Retina (tissue), 1 donor: ENCODE data around the gene C12orf42.

Experiments
- DNase-seq: peaks from one replicate; pipeline ENCODE4 v3.0.0-alpha.2; 2016

The C12orf42 gene

DNA sequence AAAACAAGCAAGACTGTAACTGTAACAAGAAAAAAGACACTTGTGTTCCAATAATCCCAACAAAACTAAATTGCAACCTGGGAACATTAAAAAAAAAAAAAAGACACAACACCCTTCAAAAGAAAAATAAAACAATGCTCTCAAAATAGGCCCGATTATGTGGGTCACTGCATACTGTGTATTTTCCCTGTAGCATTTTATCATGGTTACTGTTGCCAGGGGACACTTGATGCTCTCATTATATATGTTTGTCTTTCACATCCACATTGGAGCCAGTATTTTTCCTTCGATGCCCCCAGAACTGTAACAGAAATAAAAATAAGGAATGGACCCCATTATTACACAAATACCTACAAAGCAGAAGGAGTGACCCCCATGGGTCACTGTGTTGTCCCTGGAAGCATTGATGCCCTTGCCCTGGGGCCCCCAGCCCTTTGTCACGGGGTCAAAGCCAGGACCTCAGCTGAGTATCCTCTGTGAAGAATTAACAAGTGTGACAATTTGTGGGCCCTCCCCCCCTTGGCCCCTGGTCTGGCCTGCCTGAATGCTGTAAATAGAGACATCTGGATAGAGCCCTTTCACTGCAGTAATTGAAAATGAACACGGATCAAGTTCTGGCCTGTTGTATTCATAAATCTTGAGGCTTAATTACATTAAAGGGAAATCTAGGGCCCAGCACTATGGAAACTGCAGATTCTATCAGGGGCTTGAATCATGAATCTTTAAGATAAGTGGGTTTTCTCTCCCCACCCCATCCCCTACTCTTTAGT, 72.8 kb downstream of the C12orf42 start:
- DNase-seq, result peak; percentile 79

GRCh38 chr12:103422328-103422727, 73.4 kb downstream of the C12orf42 start:
- peak; percentile 41 for DNase-seq

DNA sequence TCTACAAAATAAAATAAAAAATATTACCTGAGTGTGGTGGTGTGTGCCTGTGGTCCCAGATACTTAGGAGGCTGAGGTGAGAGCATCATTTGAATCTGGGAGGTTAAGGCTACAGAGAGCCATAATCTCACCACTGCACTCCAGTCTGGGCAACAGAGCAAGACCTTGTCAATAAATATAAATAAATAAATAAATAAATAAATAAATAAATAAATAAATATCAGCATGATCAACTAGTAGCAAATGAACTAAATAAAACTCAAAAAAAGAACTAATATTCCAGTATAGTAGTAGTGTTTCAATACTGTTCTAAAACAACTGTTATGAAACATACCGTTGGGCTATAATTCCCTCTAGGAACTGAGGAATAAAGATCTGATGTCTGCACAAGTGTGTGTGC, 74.4 kb downstream of the C12orf42 start:
- DNase-seq, result no peak

GRCh38 chr12:103415681-103416080, 80.1 kb downstream of the C12orf42 start:
- DNase-seq, result no peak

- DNase-seq, result no peak
These were observed 94.3 kb downstream of the C12orf42 start for GRCh38 chr12:103401421-103401820.

- no peak for DNase-seq
These were observed 95.8 kb downstream of the C12orf42 start for GRCh38 chr12:103399986-103400385.

DNA sequence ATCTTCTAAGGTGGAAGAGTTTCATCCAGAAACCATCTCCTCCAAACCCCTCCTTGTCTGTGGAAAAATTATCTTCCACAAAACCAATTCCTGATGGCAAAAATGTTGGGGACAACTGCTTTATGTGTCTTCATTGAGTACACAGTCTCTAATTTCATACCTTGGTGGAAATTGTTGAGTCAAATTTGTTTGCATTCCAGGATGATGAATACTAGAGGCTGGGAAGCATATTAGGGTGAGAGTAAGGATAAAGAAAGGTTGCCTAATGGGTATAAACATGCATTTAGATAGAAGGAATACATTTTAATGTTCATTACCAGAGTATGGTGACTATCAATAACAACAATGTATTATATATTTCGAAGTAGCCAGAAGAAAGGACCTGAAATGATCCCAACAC, 98.2 kb downstream of the C12orf42 start:
- DNase-seq, result no peak

DNA sequence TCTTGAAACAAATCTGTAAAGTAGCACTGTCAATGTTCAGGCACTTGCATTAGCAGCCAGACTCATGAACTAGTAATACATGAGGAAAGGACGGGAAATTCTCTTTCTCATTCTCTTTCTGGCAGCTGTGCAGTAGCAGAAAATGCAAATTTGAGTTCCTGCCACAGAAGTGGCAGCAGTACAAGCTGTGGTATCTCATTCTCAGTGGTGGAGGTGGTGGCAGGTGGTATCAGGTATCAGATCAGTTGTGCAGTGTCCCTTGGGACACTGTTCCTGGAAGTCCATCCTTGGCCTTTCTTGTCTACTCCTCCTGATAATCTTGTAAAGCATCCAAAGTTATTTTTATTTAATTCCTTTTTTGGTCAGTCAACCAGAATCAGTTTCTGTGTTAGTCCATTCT, 103.0 kb downstream of the C12orf42 start:
- DNase-seq, result no peak

DNA sequence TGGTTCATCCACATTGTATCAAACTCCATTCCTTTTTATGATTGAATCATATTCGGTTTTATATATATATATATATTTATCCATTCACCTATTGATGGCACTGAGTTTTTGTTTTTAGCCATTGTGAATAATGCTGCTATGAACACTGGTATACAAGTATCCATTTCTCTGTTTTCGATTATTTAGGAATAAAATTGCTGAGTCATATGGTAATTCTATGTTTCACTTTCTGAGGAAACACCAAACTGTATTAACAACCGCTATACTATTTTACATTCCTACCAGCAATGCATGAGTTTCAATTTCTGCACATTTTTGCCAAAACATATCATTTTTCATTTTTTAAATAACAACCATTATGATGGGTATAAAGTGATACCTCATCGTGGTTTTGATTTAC, 104.7 kb downstream of the C12orf42 start:
- DNase-seq, result no peak

DNA sequence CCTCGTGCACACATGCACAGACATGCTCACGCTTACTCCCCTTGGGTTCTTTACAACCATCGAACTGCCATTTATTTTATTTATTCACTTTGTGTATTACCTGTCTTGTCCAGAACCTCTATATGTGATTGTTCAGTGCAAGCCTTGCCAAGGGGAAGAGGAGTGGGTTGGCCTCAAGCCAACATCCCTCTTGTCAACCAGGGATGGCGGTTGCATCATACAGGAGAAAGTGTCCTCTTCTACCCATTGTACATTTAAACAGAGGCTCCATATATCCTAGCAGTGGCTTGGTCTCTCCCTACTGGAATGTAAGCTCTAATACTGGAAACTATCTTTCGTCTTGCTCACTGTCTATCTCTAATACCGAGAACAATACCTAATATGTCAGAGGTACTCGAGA, 108.4 kb downstream of the C12orf42 start:
- no peak for DNase-seq

GRCh38 chr12:103386451-103386850, 109.3 kb downstream of the C12orf42 start:
- no peak for DNase-seq

- no peak for DNase-seq
These were observed 112.9 kb downstream of the C12orf42 start for GRCh38 chr12:103382736-103383346.

- no peak for DNase-seq
These were observed 113.6 kb downstream of the C12orf42 start for GRCh38 chr12:103382119-103382518.

GRCh38 chr12:103379670-103380069, 116.1 kb downstream of the C12orf42 start:
- peak; percentile 16 for DNase-seq

DNA sequence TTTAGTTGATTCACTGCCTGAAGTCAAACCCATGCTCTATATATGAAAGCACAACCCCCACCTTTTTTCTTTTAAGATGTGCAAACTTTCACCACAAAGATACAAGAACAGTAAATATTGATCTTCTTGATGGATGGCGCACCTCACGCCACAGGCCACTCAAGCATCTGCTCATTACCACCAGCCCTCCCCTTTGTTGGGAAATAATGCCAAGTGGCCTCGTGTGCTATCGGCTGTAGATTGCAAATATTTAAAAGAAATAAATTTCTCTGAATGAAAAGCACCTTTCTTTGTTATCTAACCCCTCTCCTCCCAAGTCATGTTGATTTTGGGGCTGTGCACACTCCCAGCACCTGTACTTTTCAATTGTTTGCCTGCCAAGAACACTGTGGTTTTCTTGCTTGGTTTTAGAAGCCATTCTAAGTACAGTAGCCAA, 122.7 kb downstream of the C12orf42 start:
- no peak for DNase-seq

- no peak for DNase-seq
These were observed 125.8 kb downstream of the C12orf42 start for GRCh38 chr12:103369929-103370328.

GRCh38 chr12:103368167-103368566, 127.6 kb downstream of the C12orf42 start:
- no peak for DNase-seq

DNA sequence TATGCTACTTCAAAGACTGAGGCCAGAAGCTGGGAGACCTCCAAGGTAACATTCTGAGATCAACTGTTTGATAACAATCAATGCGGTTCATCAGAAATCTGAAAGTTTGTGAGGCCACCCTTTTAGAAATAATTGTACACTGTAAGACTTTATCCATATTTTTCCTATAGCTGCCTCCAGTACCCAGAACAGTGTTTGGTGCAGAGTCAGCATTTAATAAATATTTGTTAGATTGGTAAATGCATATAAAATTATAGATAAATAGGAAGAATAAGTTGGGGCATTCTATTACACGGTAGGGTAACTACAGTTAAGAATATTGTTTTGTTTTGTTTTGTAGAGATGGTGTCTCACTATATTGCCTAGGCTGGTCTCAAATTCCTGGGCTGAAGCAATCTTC, 141.4 kb downstream of the C12orf42 start:
- DNase-seq, result no peak

DNA sequence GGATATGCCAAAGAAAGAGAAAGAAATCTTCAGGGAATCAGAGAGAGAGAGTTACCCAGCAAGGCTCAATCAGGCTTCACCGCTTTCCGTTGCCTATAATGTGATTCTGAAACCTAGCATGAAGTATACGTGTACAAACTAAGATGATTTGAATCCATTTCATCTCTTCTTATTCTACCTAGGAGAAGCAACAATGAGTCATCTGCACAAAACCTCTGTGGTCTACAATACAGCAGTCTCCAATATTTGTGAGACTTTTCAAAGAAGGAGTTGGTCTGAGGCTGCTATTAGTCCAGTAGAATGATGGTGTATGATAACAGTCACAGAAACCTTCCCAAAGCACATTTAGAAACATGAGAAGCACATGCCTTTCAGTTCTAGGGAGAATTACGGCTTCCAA, 141.9 kb downstream of the C12orf42 start:
- no peak for DNase-seq

GRCh38 chr12:103350116-103350515, 145.7 kb downstream of the C12orf42 start:
- no peak for DNase-seq

- DNase-seq, result no peak
These were observed 146.8 kb downstream of the C12orf42 start for GRCh38 chr12:103348935-103349334.

DNA sequence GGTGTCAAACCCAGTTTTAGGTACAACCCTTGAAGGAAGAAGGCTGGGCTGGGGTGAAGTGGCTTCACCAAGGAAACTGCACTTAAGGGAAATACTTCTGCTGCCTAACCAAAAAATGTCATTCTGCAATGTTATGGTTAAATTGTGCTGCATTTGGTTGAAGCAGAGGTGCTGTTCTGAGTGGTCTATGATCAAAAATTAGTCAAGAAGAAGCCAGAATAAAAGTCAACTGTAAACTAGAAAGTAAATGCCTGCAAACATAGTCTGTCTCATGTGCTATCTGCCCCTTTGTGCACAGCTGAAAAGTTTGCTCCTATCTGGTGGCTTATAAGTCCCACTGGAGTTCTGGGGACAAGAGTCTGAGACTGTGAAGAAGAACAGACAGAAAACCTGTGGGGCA, 158.8 kb downstream of the C12orf42 start:
- DNase-seq, result no peak

DNA sequence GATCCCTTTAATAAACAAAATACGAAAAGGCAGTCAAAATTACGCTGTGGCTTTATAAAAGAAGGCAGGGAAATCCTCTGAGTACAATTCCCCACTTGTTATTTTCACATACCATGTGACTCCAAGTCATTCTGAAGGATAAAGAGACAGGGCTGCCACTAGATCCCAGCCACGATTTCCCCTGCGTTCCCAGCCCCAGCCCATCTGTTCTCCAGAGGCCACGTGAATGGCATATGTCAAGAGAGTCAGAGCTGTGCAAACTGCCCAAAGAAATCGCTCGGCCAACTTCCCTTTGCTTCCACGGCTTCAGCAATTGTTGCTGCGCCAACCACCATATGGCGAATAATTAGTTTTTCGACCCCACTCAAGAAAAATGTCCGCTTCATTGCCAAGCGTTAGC, 161.3 kb downstream of the C12orf42 start:
- peak; percentile 31 for DNase-seq

DNA sequence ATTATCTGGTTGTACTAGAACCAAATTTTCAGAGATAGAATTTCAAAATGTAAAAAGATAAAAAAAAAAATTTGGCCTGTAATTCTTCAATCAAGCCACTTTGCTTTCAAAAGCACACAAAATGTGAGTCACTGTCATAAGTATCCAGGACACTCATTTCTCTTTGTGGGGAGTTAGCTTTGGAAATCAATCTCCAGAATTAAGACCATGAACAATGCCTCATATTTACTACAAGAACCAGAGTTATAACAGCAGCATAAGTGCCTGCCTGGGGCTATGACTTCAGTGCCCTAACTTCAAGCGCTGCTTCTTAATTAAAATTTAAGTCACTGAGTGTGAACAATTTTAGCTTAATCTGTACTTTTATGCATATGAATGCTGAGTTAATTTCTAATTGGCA, 162.1 kb downstream of the C12orf42 start:
- DNase-seq, result no peak

DNA sequence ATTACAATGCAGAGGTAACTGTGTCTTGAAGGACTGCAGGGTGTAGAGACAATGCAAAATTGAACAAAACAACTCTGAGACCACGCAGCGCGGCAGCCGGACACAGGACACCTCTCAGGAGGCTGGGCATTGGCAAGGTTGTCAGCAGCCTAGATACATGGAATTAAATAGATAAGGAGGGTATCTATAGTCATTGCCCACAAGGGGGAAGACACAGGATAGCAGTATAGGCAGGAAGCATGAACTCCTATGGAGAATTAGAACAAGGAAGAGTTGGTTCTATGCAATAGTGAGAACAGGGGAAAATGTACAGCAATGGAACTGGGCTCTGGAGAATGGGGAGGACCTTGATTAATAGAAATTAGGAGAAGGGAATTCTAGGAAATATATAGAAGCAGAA, 164.1 kb downstream of the C12orf42 start:
- no peak for DNase-seq
